H1 (cell line): Measurements from ENCODE around the gene MDC1. TPM values are rescaled to one million over a fixed set of nuclear protein-coding genes. Genes with fewer than 3 reads are reported as not detected.

Source experiments
- CTBP2 ChIP-seq: IDR thresholded peaks from 2 replicates; pipeline ENCODE4 v1.7.0; 2011; ENCODE audit warnings: borderline replicate concordance, mild to moderate bottlenecking, moderate library complexity, mixed read lengths, low read length; ENCODE audit not compliant: insufficient read depth, insufficient read length
- GABPA ChIP-seq: IDR thresholded peaks from 2 replicates; pipeline ENCODE4 v1.6.1; 2011; ENCODE audit warnings: mild to moderate bottlenecking, low read length, moderate library complexity, borderline replicate concordance; ENCODE audit not compliant: insufficient read depth
- GTF2F1 ChIP-seq: IDR thresholded peaks from 2 replicates; pipeline ENCODE4 v1.6.1; 2012; ENCODE audit warnings: low read depth, low read length, improper control_type of control experiment, borderline replicate concordance
- NANOG ChIP-seq: IDR thresholded peaks from 2 replicates; pipeline ENCODE4 v1.6.1; 2011; ENCODE audit warnings: low read length, low read depth, mild to moderate bottlenecking, inconsistent platforms; ENCODE audit not compliant: insufficient read depth, poor library complexity, severe bottlenecking
- PHF8 ChIP-seq: fragments of 200-600 bp; sonication (generic); conservative IDR thresholded peaks from 2 replicates; pipeline ENCODE4 v1.7.1; 2012; ENCODE audit warnings: low read depth, mild to moderate bottlenecking, inconsistent platforms, low read length, moderate library complexity
- POU5F1 ChIP-seq: IDR thresholded peaks from 2 replicates; pipeline ENCODE4 v1.6.1; 2011; ENCODE audit warnings: low read depth, mild to moderate bottlenecking, low read length, moderate library complexity
- RAD21 ChIP-seq, 2 experiments: IDR thresholded peaks in 1 of 2; conservative IDR thresholded peaks in 1 of 2; 2 replicates each; pipeline ENCODE4 v1.6.1; 2011; ENCODE audit warnings: low read depth in 2 of 2, low read length in 2 of 2, improper control_type of control experiment in 1 of 2, inconsistent platforms in 1 of 2, mild to moderate bottlenecking in 1 of 2, moderate library complexity in 1 of 2
- SP1 ChIP-seq: IDR thresholded peaks from 2 replicates; pipeline ENCODE4 v1.6.1; 2011; ENCODE audit warnings: low read depth, low read length
- SP4 ChIP-seq: IDR thresholded peaks from 2 replicates; pipeline ENCODE4 v1.6.1; 2012; ENCODE audit warnings: low read length, inconsistent platforms
- TAF1 ChIP-seq: IDR thresholded peaks from 2 replicates; pipeline ENCODE4 v1.6.1; 2011; ENCODE audit warnings: mild to moderate bottlenecking, low read depth, low read length
- polyA plus RNA-seq, 7 experiments: library from polyadenylated mRNA; depleted of rRNA in 3 of 7; stranded (reverse) in 5 of 7; unstranded in 2 of 7; fragments of >200 nt in 5 of 7; fragments of 200-250 nt in 2 of 7; gene quantifications; 1 replicate in 5 of 7; 2 replicates in 1 of 7; 4 replicates in 1 of 7; pipeline versions ENCODE4 v1.2.1 to v1.2.3, GENCODE V29; 2011 to 2013; ENCODE audit warnings: missing spikeins in 2 of 7, mixed read lengths in 2 of 7
- total RNA-seq: library from RNA; stranded (reverse); fragmentation: NEBNext Ultra II Directional; extraction: Animal tissue kit (Norgen Biotek cat#: 25700); gene quantifications from 2 replicates; pipeline ENCODE4 v1.2.1, GENCODE V29; 2021

Gene MDC1
- total and polyA plus RNA-seq, 2 of the 8 experiments (the other 6 are each of a cell fraction or from before 2014, with no cell fraction given), result 29.9 to 81.1 TPM

DNA sequence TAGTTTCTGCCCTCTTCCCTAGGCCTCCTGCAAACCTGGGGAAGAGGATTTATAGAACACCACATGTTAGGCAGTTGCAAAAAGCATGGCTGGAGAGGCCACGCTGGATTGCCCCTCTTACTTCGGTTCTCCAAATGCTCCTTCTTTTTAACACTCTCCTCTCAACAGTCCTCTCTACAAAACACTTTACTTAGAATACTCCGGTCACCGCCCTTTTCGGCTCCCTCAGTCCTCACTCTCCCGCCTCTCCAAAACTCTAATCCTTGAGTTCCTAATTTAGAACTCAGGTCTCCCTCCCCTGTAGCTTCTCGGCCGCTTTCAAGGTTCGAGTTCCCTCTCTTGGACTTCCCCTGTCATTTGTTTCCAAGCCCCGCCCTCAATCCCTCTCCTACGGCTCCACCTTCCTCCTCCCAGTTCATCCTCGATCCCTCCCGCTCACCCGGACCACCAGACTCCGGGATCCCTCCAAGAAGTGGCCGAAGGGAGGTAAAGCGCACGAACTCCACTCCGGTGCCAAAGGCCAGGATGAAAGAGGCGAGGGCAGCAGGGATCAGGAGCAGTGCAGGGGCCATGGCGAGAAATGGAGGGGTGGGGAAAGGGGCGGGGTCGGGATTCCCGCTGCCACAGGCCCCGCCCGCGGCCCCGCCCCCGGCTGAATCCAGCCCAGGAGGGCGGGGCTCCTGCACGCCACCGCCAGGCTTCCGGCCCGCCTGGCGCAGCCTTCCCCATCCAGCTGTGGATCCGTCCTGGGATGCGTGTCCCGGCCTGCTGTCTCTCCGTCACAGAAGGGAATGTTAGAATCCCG is 26.5 kb downstream of the MDC1 start, which contains the start of gene NRM (continued):
- peak; percentile 61; the same call in 1 of the 2 replicates for TF ChIP-seq SP1
- 0 out of 2 replicates have a peak, but pooled peaks have one; percentile 41 for TF ChIP-seq PHF8
- TF ChIP-seq NANOG, result no peak
- TF ChIP-seq GTF2F1, result no peak
- TF ChIP-seq POU5F1, result no peak
- TF ChIP-seq GABPA, result no peak
- peak; percentile 72; the same call in 1 of the 2 replicates for TF ChIP-seq SP4
- no peak for TF ChIP-seq RAD21 (IDR thresholded peaks at IDR 0.05 in 1 of 2, conservative IDR thresholded peaks at IDR 0.05 in 1 of 2; ENCODE audit: low read depth in 2 of 2, low read length in 2 of 2)
- TF ChIP-seq TAF1, result peak; percentile 49; the same call in 1 of the 2 replicates
- TF ChIP-seq CTBP2, result peak; percentile 36
